IMR-90 (cell line): ENCODE data around the gene GPR132. TPM values are rescaled to one million over a fixed set of nuclear protein-coding genes. Genes with fewer than 3 reads are reported as not detected.

Experiments used
- ATAC-seq: fragments of 200-7000 bp; cut with Tn5 transposase; 2 replicates; pipeline ENCODE4 v1.9.1; 2020; ENCODE audit warnings: low read depth, mild to moderate bottlenecking, moderate library complexity
- BruUV-seq: library from RNA; stranded (reverse); fragments of 400-500 nt; replicated peaks from 2 replicates; lab custom pipeline; 2021; lab: Mats Ljungman, UMichigan
- CTCF ChIA-PET: fragments of 300-600 bp; formaldehyde crosslinking; extraction: SDS; loops from one replicate; lab custom pipeline; 2021; ENCODE audit warnings: antibody characterized with exemption; lab: Yijun Ruan, JAX
- POLR2A ChIA-PET: fragments of 300-600 bp; sonication (Branson Sonifier 250); formaldehyde crosslinking; loops from one replicate; lab custom pipeline; 2022; ENCODE audit warnings: antibody characterized with exemption; ENCODE audit not compliant: unreplicated experiment; lab: Charles Lee
- DNase-seq: peaks from one replicate; pipeline ENCODE4 v3.0.0; 2013
- H2AFZ ChIP-seq: replicated peaks from 2 replicates; pipeline ENCODE3; 2013; ENCODE audit warnings: low read length, mild to moderate bottlenecking; ENCODE audit not compliant: poor library complexity
- H2AK5ac ChIP-seq: 2 replicates; pipeline ENCODE4 v1.6.1; 2013; ENCODE audit warnings: low read depth, low read length, inconsistent platforms
- H2AK9ac ChIP-seq: replicated peaks from 2 replicates; pipeline ENCODE3; 2013; ENCODE audit warnings: mild to moderate bottlenecking, low read depth, low read length, moderate library complexity; ENCODE audit not compliant: poor library complexity
- H2BK120ac ChIP-seq: 2 replicates; pipeline ENCODE4 v1.6.1; 2013; ENCODE audit warnings: low read depth, low read length, inconsistent platforms
- H2BK15ac ChIP-seq: 3 replicates; pipeline ENCODE4 v1.6.1; 2013; ENCODE audit warnings: low read depth, low read length, inconsistent platforms
- H2BK20ac ChIP-seq: 2 replicates; pipeline ENCODE4 v1.6.1; 2013; ENCODE audit warnings: low read depth, mild to moderate bottlenecking, inconsistent platforms, low read length, moderate library complexity
- H2BK5ac ChIP-seq: 2 replicates; pipeline ENCODE4 v1.6.1; 2013; ENCODE audit warnings: mild to moderate bottlenecking, low read depth, low read length, inconsistent platforms; ENCODE audit not compliant: poor library complexity, severe bottlenecking
- H3K14ac ChIP-seq: replicated peaks from 2 replicates; pipeline ENCODE4 v1.6.1; 2013; ENCODE audit warnings: low read depth, low read length, inconsistent platforms
- H3K18ac ChIP-seq: 2 replicates; pipeline ENCODE4 v1.6.1; 2013; ENCODE audit warnings: low read depth, low read length, control low read depth
- H3K23ac ChIP-seq: 2 replicates; pipeline ENCODE4 v1.6.1; 2013; ENCODE audit warnings: low read depth, low read length, inconsistent platforms
- H3K27ac ChIP-seq: 2 replicates; pipeline ENCODE4 v1.5.1; 2013; ENCODE audit warnings: mild to moderate bottlenecking, control low read depth, low read length; ENCODE audit not compliant: insufficient read depth
- H3K27me3 ChIP-seq: 2 replicates; pipeline ENCODE4 v1.6.1; 2013; ENCODE audit warnings: low read length; ENCODE audit not compliant: control insufficient read depth, insufficient read depth
- H3K36me3 ChIP-seq: 2 replicates; pipeline ENCODE4 v1.6.1; 2013; ENCODE audit warnings: low read length, mixed read lengths; ENCODE audit not compliant: control insufficient read depth, insufficient read depth
- H3K4ac ChIP-seq: 2 replicates; pipeline ENCODE4 v1.6.1; 2013; ENCODE audit warnings: low read depth, low read length, inconsistent platforms
- H3K4me1 ChIP-seq: 2 replicates; pipeline ENCODE4 v1.6.1; 2013; ENCODE audit warnings: low read length, mixed read lengths; ENCODE audit not compliant: control insufficient read depth, insufficient read depth
- H3K4me2 ChIP-seq: 2 replicates; pipeline ENCODE4 v1.6.1; 2013; ENCODE audit warnings: low read depth, mild to moderate bottlenecking, control low read depth, low read length, moderate library complexity
- H3K4me3 ChIP-seq: 2 replicates; pipeline ENCODE4 v1.5.1; 2013; ENCODE audit warnings: low read depth, mild to moderate bottlenecking, control low read depth, low read length, moderate library complexity; ENCODE audit not compliant: insufficient read depth
- H3K56ac ChIP-seq: 2 replicates; pipeline ENCODE4 v1.6.1; 2013; ENCODE audit warnings: low read length, inconsistent platforms; ENCODE audit not compliant: insufficient read depth; ENCODE audit errors: extremely low read depth
- H3K79me1 ChIP-seq, 2 experiments: 2 replicates each; pipeline ENCODE4 v1.6.1; 2013; ENCODE audit warnings: low read length in 2 of 2, inconsistent platforms in 1 of 2, low read depth in 1 of 2
- H3K9ac ChIP-seq: 2 replicates; pipeline ENCODE4 v1.6.1; 2013; ENCODE audit warnings: low read depth, low read length, control low read depth
- H3K9me1 ChIP-seq: 2 replicates; pipeline ENCODE4 v1.6.1; 2013; ENCODE audit warnings: low read length, inconsistent platforms; ENCODE audit not compliant: insufficient read depth
- H3K9me3 ChIP-seq: 2 replicates; pipeline ENCODE4 v1.6.1; 2013; ENCODE audit warnings: low read length; ENCODE audit not compliant: control insufficient read depth, insufficient read depth
- H4K20me1 ChIP-seq: 2 replicates; pipeline ENCODE4 v1.6.1; 2013; ENCODE audit warnings: low read length, inconsistent platforms; ENCODE audit not compliant: insufficient read depth
- H4K5ac ChIP-seq: 2 replicates; pipeline ENCODE4 v1.6.1; 2013; ENCODE audit warnings: mild to moderate bottlenecking, low read depth, low read length, control low read depth
- H4K8ac ChIP-seq, 2 experiments: 2 replicates each; pipeline ENCODE4 v1.6.1; 2013; ENCODE audit warnings: low read depth in 2 of 2, low read length in 2 of 2, control low read depth in 1 of 2, inconsistent platforms in 1 of 2
- H4K91ac ChIP-seq: 2 replicates; pipeline ENCODE4 v1.6.1; 2013; ENCODE audit warnings: low read depth, low read length, inconsistent platforms; ENCODE audit not compliant: insufficient read depth
- BHLHE40 ChIP-seq: fragments of 150-350 bp; IDR thresholded peaks from 2 replicates; pipeline ENCODE4 v1.6.1; 2016; ENCODE audit warnings: mild to moderate bottlenecking, low read depth, low read length
- CEBPB ChIP-seq: IDR thresholded peaks from 2 replicates; pipeline ENCODE4 v1.6.1; 2012; ENCODE audit warnings: low read depth, low read length, improper control_type of control experiment
- CHD1 ChIP-seq: IDR thresholded peaks from 2 replicates; pipeline ENCODE4 v1.6.1; 2012; ENCODE audit warnings: low read depth, low read length, improper control_type of control experiment
- FOS ChIP-seq: fragments of 150-350 bp; IDR thresholded peaks from 2 replicates; pipeline ENCODE4 v1.6.1; 2016; ENCODE audit warnings: low read depth, low read length
- MAFK ChIP-seq: IDR thresholded peaks from 2 replicates; pipeline ENCODE4 v1.6.1; 2012; ENCODE audit warnings: low read depth, low read length, improper control_type of control experiment
- MAZ ChIP-seq: IDR thresholded peaks from 2 replicates; pipeline ENCODE4 v1.6.1; 2012; ENCODE audit warnings: low read depth, mild to moderate bottlenecking, low read length, improper control_type of control experiment, moderate library complexity, borderline replicate concordance
- MXI1 ChIP-seq: IDR thresholded peaks from 2 replicates; pipeline ENCODE4 v1.6.1; 2012; ENCODE audit warnings: low read depth, mild to moderate bottlenecking, low read length, moderate library complexity, borderline replicate concordance
- NFE2L2 ChIP-seq: fragments of 150-350 bp; IDR thresholded peaks from 2 replicates; pipeline ENCODE4 v1.6.1; 2016; ENCODE audit warnings: low read depth, mild to moderate bottlenecking, low read length
- POLR2A ChIP-seq: IDR thresholded peaks from 2 replicates; pipeline ENCODE4 v1.6.1; 2012; ENCODE audit warnings: mild to moderate bottlenecking, low read depth, low read length
- RAD21 ChIP-seq: IDR thresholded peaks from 2 replicates; pipeline ENCODE4 v1.6.1; 2012; ENCODE audit warnings: low read length, improper control_type of control experiment
- RCOR1 ChIP-seq: IDR thresholded peaks from 2 replicates; pipeline ENCODE4 v1.6.1; 2012; ENCODE audit warnings: mild to moderate bottlenecking, low read length, improper control_type of control experiment; ENCODE audit not compliant: insufficient replicate concordance
- RFX5 ChIP-seq: IDR thresholded peaks from 2 replicates; pipeline ENCODE4 v1.8.0; 2012; ENCODE audit warnings: low read depth, mild to moderate bottlenecking, low read length, moderate library complexity
- SMC3 ChIP-seq: fragments of 150-350 bp; IDR thresholded peaks from 2 replicates; pipeline ENCODE4 v1.6.1; 2016; ENCODE audit warnings: low read depth, mild to moderate bottlenecking, antibody characterized with exemption, low read length, moderate library complexity
- WGBS, 2 experiments: methylation state at CpG; one replicate each; pipeline versions ENCODE4 v1.1.5 to v1.1.7; 2013; ENCODE audit warnings: missing lambda C conversion rate in 2 of 2; ENCODE audit not compliant: insufficient read length in 1 of 2; ENCODE audit errors: extremely low coverage in 2 of 2; 5-methylcytosine and 5-hydroxymethylcytosine counted together
- dilution Hi-C: fragments of 300-500 bp; cut with HindIII; formaldehyde crosslinking; loops from one replicate; pipeline ENCODE4 v1.14.3; 2018; ENCODE audit warnings: low sequenced_read_pairs; ENCODE audit not compliant: unreplicated experiment
- in situ Hi-C: fragments of 300-500 bp; cut with MboI; formaldehyde crosslinking; loops from 3 replicates; pipeline ENCODE4 v1.14.3; 2019; ENCODE audit warnings: low sequenced_read_pairs, inconsistent platforms, mixed read lengths
- intact Hi-C: fragments of 100-400 bp; cut with micrococcal nuclease; formaldehyde crosslinking; loops from 2 replicates; pipeline ENCODE4 v1.10.0; 2022
- polyA plus RNA-seq, 3 experiments: library from polyadenylated mRNA; depleted of rRNA; stranded (reverse); fragments of >200 nt; gene quantifications; 2 replicates each; pipeline ENCODE4 v1.2.3, GENCODE V29; 2012; ENCODE audit warnings: low replicate concordance in 1 of 3
- total RNA-seq: library from RNA; depleted of rRNA; stranded (reverse); fragments of >200 nt; gene quantifications from 2 replicates; pipeline ENCODE4 v1.2.3, GENCODE V29; 2012
- TF ChIP-seq, protein P1 (sequence below): fragments of 150-350 bp; IDR thresholded peaks from 2 replicates; pipeline ENCODE4 v1.6.1; 2016; ENCODE audit warnings: low read depth, mild to moderate bottlenecking, low read length, moderate library complexity, borderline replicate concordance
- TF ChIP-seq, protein P2 (sequence below): fragments of 150-350 bp; IDR thresholded peaks from 2 replicates; pipeline ENCODE4 v1.6.1; 2017; ENCODE audit warnings: mild to moderate bottlenecking, antibody characterized with exemption, low read length, low read depth

The GPR132 gene
- total and polyA plus RNA-seq, 2 of the 4 experiments (the other 2 are of a cell fraction): under 0.01 to 0.10 TPM

GRCh38 chr14:105073720-105074600 is 8.7 kb upstream of the GPR132 start:
- POLR2A ChIA-PET: no interaction called here
- Histone ChIP-seq H3K4me2 (no peak overlapping the region), H4K20me1 (no peaks in the 10 kb centered on the region), H3K4me3 (no peak overlapping the region), H3K18ac (no peak overlapping the region), H4K5ac (no peak overlapping the region), H2AFZ (no peak overlapping the region), H3K9ac (no peak overlapping the region), H2AK5ac (no peak overlapping the region), H3K4ac (no peak overlapping the region), H3K9me3 (no peaks in the 10 kb centered on the region), H3K9me1 (0 out of 2 replicates have a peak, but pooled peaks cover 3% of the 10 kb centered on the region), H2AK9ac (no peak overlapping the region), H3K27ac (no peak overlapping the region), H2BK120ac (no peak overlapping the region), H2BK5ac (no peak overlapping the region), H3K14ac (no peak overlapping the region), H4K91ac (no peak overlapping the region), H3K36me3 (no peaks in the 10 kb centered on the region), H2BK15ac (no peak overlapping the region), H4K8ac (no peak overlapping the region), H3K27me3 (peaks cover 11% of the 10 kb centered on the region; the same call in 1 of the 2 replicates), H2BK20ac (no peak overlapping the region), H3K79me1 (no peaks in the 10 kb centered on the region), H3K23ac (no peak overlapping the region), H3K56ac (no peak overlapping the region), H3K4me1 (peaks cover 4% of the 10 kb centered on the region; the same call in 1 of the 2 replicates)
- 63% methylated on average over 4 of the region's 18 CpGs; no CpG with 5 or more reads in 1 of the 2 experiments for WGBS, 2 experiments
- no peak for DNase-seq
- no TSS peak for BruUV-seq
- TF ChIP-seq POLR2A (no peak), FOS (no peak), MAFK (no peak), SMC3 (no peak), RCOR1 (no peak), CEBPB (no peak), MXI1 (no peak), RFX5 (no peak), NFE2L2 (no peak), MAZ (no peak), BHLHE40 (no peak), CHD1 (no peak), RAD21 (no peak)
- TF ChIP-seq, protein P1, sequence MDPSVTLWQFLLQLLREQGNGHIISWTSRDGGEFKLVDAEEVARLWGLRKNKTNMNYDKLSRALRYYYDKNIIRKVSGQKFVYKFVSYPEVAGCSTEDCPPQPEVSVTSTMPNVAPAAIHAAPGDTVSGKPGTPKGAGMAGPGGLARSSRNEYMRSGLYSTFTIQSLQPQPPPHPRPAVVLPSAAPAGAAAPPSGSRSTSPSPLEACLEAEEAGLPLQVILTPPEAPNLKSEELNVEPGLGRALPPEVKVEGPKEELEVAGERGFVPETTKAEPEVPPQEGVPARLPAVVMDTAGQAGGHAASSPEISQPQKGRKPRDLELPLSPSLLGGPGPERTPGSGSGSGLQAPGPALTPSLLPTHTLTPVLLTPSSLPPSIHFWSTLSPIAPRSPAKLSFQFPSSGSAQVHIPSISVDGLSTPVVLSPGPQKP: no peak
- TF ChIP-seq, protein P2, sequence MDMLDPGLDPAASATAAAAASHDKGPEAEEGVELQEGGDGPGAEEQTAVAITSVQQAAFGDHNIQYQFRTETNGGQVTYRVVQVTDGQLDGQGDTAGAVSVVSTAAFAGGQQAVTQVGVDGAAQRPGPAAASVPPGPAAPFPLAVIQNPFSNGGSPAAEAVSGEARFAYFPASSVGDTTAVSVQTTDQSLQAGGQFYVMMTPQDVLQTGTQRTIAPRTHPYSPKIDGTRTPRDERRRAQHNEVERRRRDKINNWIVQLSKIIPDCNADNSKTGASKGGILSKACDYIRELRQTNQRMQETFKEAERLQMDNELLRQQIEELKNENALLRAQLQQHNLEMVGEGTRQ: no peak
- intact Hi-C loops (no loop called here), in situ Hi-C loops (no loop called here), dilution Hi-C loops (no loop called here)
- CTCF ChIA-PET: no interaction called here
- ATAC-seq: no peak
